SU-DHL-6 (cell line): ENCODE results near the gene SH3GL2.

Source experiments
- H2AFZ ChIP-seq: fragments of 200-600 bp; sonication (generic); 2 replicates; pipeline ENCODE4 v1.6.1; 2014; ENCODE audit warnings: low read depth, mild to moderate bottlenecking, moderate library complexity, mixed read lengths, antibody characterized with exemption, low read length; ENCODE audit not compliant: severe bottlenecking
- H3F3A ChIP-seq: fragments of 200-600 bp; shearing (Covaris generic); 2 replicates; pipeline ENCODE4 v1.6.0; 2016; ENCODE audit warnings: antibody characterized with exemption, mild to moderate bottlenecking; ENCODE audit not compliant: insufficient read depth
- H3K27ac ChIP-seq: fragments of 200-600 bp; sonication (generic); 2 replicates; pipeline ENCODE4 v1.5.1; 2016; ENCODE audit warnings: low read depth, mild to moderate bottlenecking, low read length, moderate library complexity, mixed read lengths
- H3K27me3 ChIP-seq: fragments of 200-600 bp; sonication (generic), shearing (Covaris generic); 2 replicates; pipeline ENCODE4 v1.6.0; 2014; ENCODE audit warnings: mild to moderate bottlenecking, low read length
- H3K36me3 ChIP-seq: fragments of 200-600 bp; sonication (generic); 2 replicates; pipeline ENCODE4 v1.6.1; 2014; ENCODE audit warnings: mild to moderate bottlenecking, low read length, mixed read lengths
- H3K4me2 ChIP-seq: fragments of 300-600, 200-600 bp; shearing (Covaris generic), sonication (generic); 2 replicates; pipeline ENCODE4 v1.6.0; 2014; ENCODE audit warnings: low read length, low read depth, mild to moderate bottlenecking; ENCODE audit not compliant: poor library complexity, severe bottlenecking
- H3K4me3 ChIP-seq: fragments of 200-600 bp; sonication (generic); 2 replicates; pipeline ENCODE4 v1.5.1; 2014; ENCODE audit warnings: antibody characterized with exemption, low read length, mild to moderate bottlenecking, mixed read lengths; ENCODE audit not compliant: insufficient read depth, poor library complexity, severe bottlenecking
- H3K79me2 ChIP-seq: fragments of 200-600 bp; sonication (generic); 2 replicates; pipeline ENCODE4 v1.6.1; 2014; ENCODE audit warnings: mild to moderate bottlenecking, low read length, moderate library complexity; ENCODE audit not compliant: insufficient read depth
- H3K9ac ChIP-seq: fragments of 200-600 bp; sonication (generic); 2 replicates; pipeline ENCODE4 v1.7.0; 2014; ENCODE audit warnings: mild to moderate bottlenecking, low read length
- H3K9me2 ChIP-seq: fragments of 200-600 bp; sonication (generic); replicated peaks from 2 replicates; pipeline ENCODE4 v1.6.1; 2014; ENCODE audit warnings: low read length; ENCODE audit not compliant: insufficient read depth
- H3K9me3 ChIP-seq: fragments of 200-600 bp; sonication (generic); 2 replicates; pipeline ENCODE4 v1.6.1; 2014; ENCODE audit warnings: low read length, mixed read lengths; ENCODE audit not compliant: insufficient read depth
- H4K20me1 ChIP-seq: fragments of 200-600 bp; sonication (generic); 2 replicates; pipeline ENCODE4 v1.6.1; 2014; ENCODE audit warnings: low read depth, mild to moderate bottlenecking, antibody characterized with exemption, low read length, moderate library complexity, mixed read lengths
- EZH2phosphoT487 ChIP-seq: fragments of 200-600 bp; sonication (generic), shearing (Covaris generic); conservative IDR thresholded peaks from 2 replicates; pipeline ENCODE4 v1.6.1; 2018; ENCODE audit warnings: mild to moderate bottlenecking, antibody characterized with exemption, low read length, moderate library complexity, mixed read lengths
- TF ChIP-seq, protein P1 (sequence below): fragments of 200-600 bp; sonication (generic); IDR thresholded peaks from one replicate; pipeline ENCODE4 v1.5.1; 2017; ENCODE audit warnings: antibody characterized with exemption, mild to moderate bottlenecking, low read length, moderate library complexity; ENCODE audit not compliant: insufficient read depth, poor library complexity, severe bottlenecking

SH3GL2 gene

DNA sequence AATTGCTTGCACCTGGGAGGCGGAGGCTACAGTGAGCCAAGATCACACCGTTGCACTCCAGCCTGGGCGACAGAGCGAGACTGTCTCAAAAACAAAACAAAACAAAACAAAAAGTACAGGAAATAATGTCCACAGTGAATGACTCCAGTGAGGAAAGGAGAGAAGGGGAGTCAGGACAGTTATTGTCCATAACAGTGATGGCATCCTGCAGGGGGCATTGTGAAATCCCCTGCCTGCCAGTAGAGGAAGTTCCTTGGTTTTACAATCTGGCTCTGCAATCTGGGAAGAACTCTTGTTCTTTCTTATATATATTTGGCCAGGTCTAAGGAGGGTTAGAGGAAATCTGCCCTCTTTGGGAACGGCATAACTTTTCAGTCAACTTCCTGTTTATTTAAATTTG lies 8.2 kb downstream of the SH3GL2 start:
- H3K9me3 ChIP-seq = no peaks in the 10 kb centered on the region
- no peak for TF ChIP-seq EZH2phosphoT487
- TF ChIP-seq, protein P1, sequence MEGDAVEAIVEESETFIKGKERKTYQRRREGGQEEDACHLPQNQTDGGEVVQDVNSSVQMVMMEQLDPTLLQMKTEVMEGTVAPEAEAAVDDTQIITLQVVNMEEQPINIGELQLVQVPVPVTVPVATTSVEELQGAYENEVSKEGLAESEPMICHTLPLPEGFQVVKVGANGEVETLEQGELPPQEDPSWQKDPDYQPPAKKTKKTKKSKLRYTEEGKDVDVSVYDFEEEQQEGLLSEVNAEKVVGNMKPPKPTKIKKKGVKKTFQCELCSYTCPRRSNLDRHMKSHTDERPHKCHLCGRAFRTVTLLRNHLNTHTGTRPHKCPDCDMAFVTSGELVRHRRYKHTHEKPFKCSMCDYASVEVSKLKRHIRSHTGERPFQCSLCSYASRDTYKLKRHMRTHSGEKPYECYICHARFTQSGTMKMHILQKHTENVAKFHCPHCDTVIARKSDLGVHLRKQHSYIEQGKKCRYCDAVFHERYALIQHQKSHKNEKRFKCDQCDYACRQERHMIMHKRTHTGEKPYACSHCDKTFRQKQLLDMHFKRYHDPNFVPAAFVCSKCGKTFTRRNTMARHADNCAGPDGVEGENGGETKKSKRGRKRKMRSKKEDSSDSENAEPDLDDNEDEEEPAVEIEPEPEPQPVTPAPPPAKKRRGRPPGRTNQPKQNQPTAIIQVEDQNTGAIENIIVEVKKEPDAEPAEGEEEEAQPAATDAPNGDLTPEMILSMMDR = no peak
- no peaks in the 10 kb centered on the region for H3K79me2 ChIP-seq
- no peak overlapping the region for H3K9ac ChIP-seq
- no peaks in the 10 kb centered on the region for H3K36me3 ChIP-seq
- no peaks in the 10 kb centered on the region for H4K20me1 ChIP-seq
- no peaks in the 10 kb centered on the region for H3K9me2 ChIP-seq
- H2AFZ ChIP-seq = no peak overlapping the region
- H3K4me2 ChIP-seq = no peak overlapping the region
- no peak overlapping the region for H3K4me3 ChIP-seq
- no peaks in the 10 kb centered on the region for H3K27me3 ChIP-seq
- H3F3A ChIP-seq = no peaks in the 10 kb centered on the region
- no peak overlapping the region for H3K27ac ChIP-seq

DNA sequence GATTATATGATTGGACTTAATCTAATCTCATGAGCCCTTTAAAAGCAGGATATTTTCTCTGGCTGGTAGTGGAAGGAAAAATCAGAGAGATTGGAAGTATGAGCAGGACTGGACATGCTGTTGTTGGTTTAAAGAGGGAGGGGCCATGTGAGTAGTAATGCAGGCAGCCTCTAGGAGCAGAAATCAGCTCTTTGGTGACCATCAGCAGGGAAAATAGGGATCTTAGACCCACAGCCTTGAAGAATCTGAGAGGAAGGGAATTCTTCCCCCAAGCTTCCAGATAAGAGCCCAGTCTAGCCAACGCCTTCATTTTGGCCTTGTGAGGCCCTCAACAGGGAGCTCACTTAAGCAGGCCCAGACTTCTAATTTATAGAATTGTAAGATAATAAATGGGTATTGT lies 9.5 kb downstream of the SH3GL2 start:
- Histone ChIP-seq H4K20me1 (no peaks in the 10 kb centered on the region), H3F3A (no peaks in the 10 kb centered on the region), H3K4me3 (no peak overlapping the region), H2AFZ (no peak overlapping the region), H3K9me2 (no peaks in the 10 kb centered on the region), H3K36me3 (no peaks in the 10 kb centered on the region), H3K79me2 (no peaks in the 10 kb centered on the region), H3K27me3 (no peaks in the 10 kb centered on the region), H3K27ac (no peak overlapping the region), H3K4me2 (no peak overlapping the region), H3K9me3 (no peaks in the 10 kb centered on the region), H3K9ac (no peak overlapping the region)
- TF ChIP-seq, protein P1 = no peak
- no peak for TF ChIP-seq EZH2phosphoT487

DNA sequence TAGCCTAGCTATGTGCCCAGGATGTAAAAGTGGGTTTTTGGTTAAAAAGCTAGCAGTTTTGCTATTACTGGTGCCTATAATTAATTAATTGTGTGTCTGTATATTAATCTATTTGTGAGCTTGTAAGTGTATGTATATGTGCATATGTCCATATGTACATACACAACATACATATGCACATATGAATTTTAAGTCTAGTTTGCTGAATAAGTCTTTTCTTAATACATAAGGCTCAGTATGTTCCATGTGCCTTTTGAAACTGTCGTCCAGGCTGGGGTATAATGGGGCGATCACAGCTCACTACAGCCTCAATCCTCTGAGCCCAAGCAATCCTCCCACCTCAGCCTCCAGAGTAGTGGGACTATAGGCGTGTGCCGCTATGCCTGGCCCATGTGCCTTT lies 10.1 kb downstream of the SH3GL2 start:
- H4K20me1 ChIP-seq = no peaks in the 10 kb centered on the region
- no peak overlapping the region for H3K4me2 ChIP-seq
- no peak overlapping the region for H3K4me3 ChIP-seq
- H3K9me2 ChIP-seq = no peaks in the 10 kb centered on the region
- H3K9ac ChIP-seq = no peak overlapping the region
- no peaks in the 10 kb centered on the region for H3K79me2 ChIP-seq
- H3F3A ChIP-seq = no peaks in the 10 kb centered on the region
- no peaks in the 10 kb centered on the region for H3K27me3 ChIP-seq
- H3K9me3 ChIP-seq = no peaks in the 10 kb centered on the region
- no peaks in the 10 kb centered on the region for H3K36me3 ChIP-seq
- no peak overlapping the region for H3K27ac ChIP-seq
- no peak for TF ChIP-seq EZH2phosphoT487
- TF ChIP-seq, protein P1 = no peak
- no peak overlapping the region for H2AFZ ChIP-seq
